Measurements from ENCODE around the gene POLR2E. TPM values are rescaled to one million over a fixed set of nuclear protein-coding genes. Genes with fewer than 3 reads are reported as not detected.

POLR2E gene
- polyA plus RNA-seq, 3 donors: 183 to 222 (median 195) TPM

DNA sequence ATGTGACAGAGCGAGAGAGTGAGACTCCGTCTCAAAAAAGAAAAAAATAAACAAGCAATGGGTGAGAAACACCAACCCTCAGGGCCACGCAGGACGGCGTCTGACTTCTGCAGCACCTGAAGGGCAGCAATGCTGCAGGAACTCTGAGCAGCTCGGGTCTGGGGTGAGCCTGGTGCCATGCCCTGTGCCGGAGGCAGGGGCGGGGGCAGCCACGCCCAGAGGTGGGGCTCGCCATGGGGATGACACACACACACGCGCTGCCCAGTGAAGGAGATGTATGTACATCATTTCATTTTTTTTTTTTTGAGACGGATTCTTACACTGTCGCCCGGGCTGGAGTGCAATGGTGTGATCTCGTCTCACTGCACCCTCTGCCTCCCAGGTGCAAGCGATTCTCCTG lies 32.9 kb upstream of the POLR2E start:
- TF ChIP-seq, protein P1, sequence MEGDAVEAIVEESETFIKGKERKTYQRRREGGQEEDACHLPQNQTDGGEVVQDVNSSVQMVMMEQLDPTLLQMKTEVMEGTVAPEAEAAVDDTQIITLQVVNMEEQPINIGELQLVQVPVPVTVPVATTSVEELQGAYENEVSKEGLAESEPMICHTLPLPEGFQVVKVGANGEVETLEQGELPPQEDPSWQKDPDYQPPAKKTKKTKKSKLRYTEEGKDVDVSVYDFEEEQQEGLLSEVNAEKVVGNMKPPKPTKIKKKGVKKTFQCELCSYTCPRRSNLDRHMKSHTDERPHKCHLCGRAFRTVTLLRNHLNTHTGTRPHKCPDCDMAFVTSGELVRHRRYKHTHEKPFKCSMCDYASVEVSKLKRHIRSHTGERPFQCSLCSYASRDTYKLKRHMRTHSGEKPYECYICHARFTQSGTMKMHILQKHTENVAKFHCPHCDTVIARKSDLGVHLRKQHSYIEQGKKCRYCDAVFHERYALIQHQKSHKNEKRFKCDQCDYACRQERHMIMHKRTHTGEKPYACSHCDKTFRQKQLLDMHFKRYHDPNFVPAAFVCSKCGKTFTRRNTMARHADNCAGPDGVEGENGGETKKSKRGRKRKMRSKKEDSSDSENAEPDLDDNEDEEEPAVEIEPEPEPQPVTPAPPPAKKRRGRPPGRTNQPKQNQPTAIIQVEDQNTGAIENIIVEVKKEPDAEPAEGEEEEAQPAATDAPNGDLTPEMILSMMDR (IDR thresholded peaks at IDR 0.05): no peak
- H3K4me1 Mint-ChIP-seq: peaks cover 20% of the 10 kb centered on the region
- H3K4me2 ChIP-seq (replicated peaks; ENCODE audit: extremely low read depth, low read length, poor library complexity, severe bottlenecking): no peak overlapping the region
- H3K4me3 ChIP-seq (replicated peaks in 1 of 3; ENCODE audit: low read depth in 2 of 3, low read length in 3 of 3): no peak overlapping the region
- H3K9me3 ChIP-seq (replicated peaks in 1 of 2; ENCODE audit: control insufficient read depth in 1 of 2, insufficient read depth in 1 of 2, low read length in 2 of 2): no peaks in the 10 kb centered on the region
- peaks cover 0 to 2% (median 0%) of the 10 kb centered on the region in 3 donors for H3K27me3 Mint-ChIP-seq (ENCODE audit: low read depth in 3 of 3)
- H3K27ac Mint-ChIP-seq: peak overlapping the region in 3 of 7 donors; percentile 37 to 70 (median 50)
- no peak overlapping the region for H3K4me3 Mint-ChIP-seq
- H3K27me3 ChIP-seq (ENCODE audit: control insufficient read depth in 2 of 2, insufficient read depth in 2 of 2, low read length in 2 of 2): no peaks in the 10 kb centered on the region
- H2AFZ ChIP-seq (ENCODE audit: insufficient read depth, low read depth, low read length, poor library complexity, severe bottlenecking): no peak overlapping the region
- H3K9ac ChIP-seq (ENCODE audit: insufficient read depth, low read length, poor library complexity, severe bottlenecking): no peak overlapping the region
- H3K36me3 ChIP-seq (replicated peaks in 1 of 2; ENCODE audit: control insufficient read depth in 1 of 2, insufficient read depth in 2 of 2, low read length in 2 of 2): peaks cover 55 to 68% of the 10 kb centered on the region in 2 donors
- peaks cover 23 to 29% of the 10 kb centered on the region in 2 donors for H3K4me1 ChIP-seq (ENCODE audit: control insufficient read depth in 1 of 2, insufficient read depth in 2 of 2, low read length in 2 of 2)
- 92% methylated on average over 13 of the region's 17 CpGs for WGBS (ENCODE audit: insufficient coverage)
- no peaks in the 10 kb centered on the region for H3K9me3 Mint-ChIP-seq
- H3K79me2 ChIP-seq (ENCODE audit: insufficient read depth, low read length): peaks cover 60% of the 10 kb centered on the region
- DNase-seq: no peak
- H3K36me3 Mint-ChIP-seq: peaks cover 37 to 66% of the 10 kb centered on the region in 2 donors
- H3K27ac ChIP-seq (ENCODE audit: low read depth in 1 of 2, low read length in 2 of 2): no peak overlapping the region
- intact Hi-C loops (cut with micrococcal nuclease): no loop called here
- H4K20me1 ChIP-seq (ENCODE audit: insufficient read depth, low read length): peaks cover 92% of the 10 kb centered on the region

DNA sequence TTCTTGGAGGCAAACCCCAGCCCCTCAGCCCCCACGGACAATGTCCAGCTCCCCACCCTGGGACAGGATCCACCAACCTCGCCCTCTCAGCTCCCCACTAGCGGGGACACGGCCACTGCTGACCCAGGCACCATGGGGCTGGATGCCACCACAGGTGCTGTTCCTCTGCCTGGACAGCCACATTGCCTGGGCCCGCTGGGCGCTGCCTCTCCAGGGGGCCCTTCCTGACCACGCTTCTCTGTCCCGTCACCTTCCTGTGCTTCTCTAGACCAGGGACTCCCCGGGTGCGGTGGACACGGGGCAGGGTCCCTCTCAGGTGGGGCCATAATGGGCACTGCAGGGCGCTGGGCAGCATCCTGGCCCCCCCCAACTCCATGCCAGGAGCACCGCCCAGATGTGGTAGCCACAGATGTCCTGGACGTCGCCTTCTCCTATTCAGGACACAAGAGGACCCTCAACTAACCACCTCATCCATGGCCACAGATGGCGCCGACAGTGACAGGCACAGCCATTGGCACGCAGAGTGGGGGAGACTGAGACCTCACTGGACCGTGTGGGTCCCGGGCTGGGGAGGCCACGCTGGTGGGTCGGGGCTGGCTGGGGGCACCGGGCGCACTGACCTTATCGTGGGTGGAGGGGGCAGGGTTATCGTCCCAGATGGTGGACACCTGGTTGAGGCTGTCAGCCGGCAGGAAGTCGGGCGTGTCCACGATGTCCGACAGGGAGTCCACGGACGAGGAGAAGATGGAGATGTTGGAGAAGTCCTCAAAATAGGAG lies 32.0 kb upstream of the POLR2E start:
- Mint-ChIP-seq H3K4me1 (peaks cover 16% of the 10 kb centered on the region), H3K27me3 (ENCODE audit: low read depth in 3 of 3) (peaks cover 0 to 2% (median 0%) of the 10 kb centered on the region in 3 donors), H3K4me3 (peak overlapping the region in 1 of 2 donors; percentile 24), H3K27ac (peak overlapping the region in 5 of 7 donors; percentile 22 to 77 (median 66)), H3K36me3 (peaks cover 41 to 73% of the 10 kb centered on the region in 2 donors), H3K9me3 (peaks cover 0 to 3% (median 0%) of the 10 kb centered on the region in 7 donors)
- peaks cover 62 to 77% of the 10 kb centered on the region in 2 donors for H3K36me3 ChIP-seq (replicated peaks in 1 of 2; ENCODE audit: control insufficient read depth in 1 of 2, insufficient read depth in 2 of 2, low read length in 2 of 2)
- DNase-seq: no peak
- H2AFZ ChIP-seq (ENCODE audit: insufficient read depth, low read depth, low read length, poor library complexity, severe bottlenecking): no peak overlapping the region
- TF ChIP-seq, protein P1 (IDR thresholded peaks at IDR 0.05): no peak
- peaks cover 58% of the 10 kb centered on the region for H3K79me2 ChIP-seq (ENCODE audit: insufficient read depth, low read length)
- WGBS (ENCODE audit: insufficient coverage): 95% methylated on average over 33 of the region's 33 CpGs
- no peak overlapping the region for H3K27ac ChIP-seq (ENCODE audit: low read depth in 1 of 2, low read length in 2 of 2)
- intact Hi-C loops (cut with micrococcal nuclease): no loop called here
- H3K9me3 ChIP-seq (replicated peaks in 1 of 2; ENCODE audit: control insufficient read depth in 1 of 2, insufficient read depth in 1 of 2, low read length in 2 of 2): no peaks in the 10 kb centered on the region
- H3K4me3 ChIP-seq (replicated peaks in 1 of 3; ENCODE audit: low read depth in 2 of 3, low read length in 3 of 3): no peak overlapping the region
- H4K20me1 ChIP-seq (ENCODE audit: insufficient read depth, low read length): peaks cover 97% of the 10 kb centered on the region
- peaks cover 14 to 20% of the 10 kb centered on the region in 2 donors for H3K4me1 ChIP-seq (ENCODE audit: control insufficient read depth in 1 of 2, insufficient read depth in 2 of 2, low read length in 2 of 2)
- H3K4me2 ChIP-seq (replicated peaks; ENCODE audit: extremely low read depth, low read length, poor library complexity, severe bottlenecking): no peak overlapping the region
- H3K27me3 ChIP-seq (ENCODE audit: control insufficient read depth in 2 of 2, insufficient read depth in 2 of 2, low read length in 2 of 2): no peaks in the 10 kb centered on the region
- no peak overlapping the region for H3K9ac ChIP-seq (ENCODE audit: insufficient read depth, low read length, poor library complexity, severe bottlenecking)
